ENCODE data around the gene ATF3.

The ATF3 gene

GRCh38 chr1:212609701-212610574 is 1.4 kb downstream of the ATF3 start:
- DNase-seq, result peak in 1 of 2 experiments; percentile 34

- DNase-seq, result no peak
Observed at GRCh38 chr1:212610575-212610967, 2.0 kb downstream of the ATF3 start.

GRCh38 chr1:212611000-212611948 is 2.7 kb downstream of the ATF3 start:
- DNase-seq, result no peak

- DNase-seq, result no peak
Observed at GRCh38 chr1:212612041-212612961, 3.7 kb downstream of the ATF3 start.

- no peak for DNase-seq
Observed at GRCh38 chr1:212613440-212614335, 5.1 kb downstream of the ATF3 start.

- no peak for DNase-seq
Observed at GRCh38 chr1:212614453-212615200, 6.1 kb downstream of the ATF3 start.

GRCh38 chr1:212615201-212615470 is 6.6 kb downstream of the ATF3 start:
- DNase-seq, result no peak

- DNase-seq, result peak in 1 of 2 experiments; percentile 10
Observed at GRCh38 chr1:212618466-212619210, 10.1 kb downstream of the ATF3 start.

- DNase-seq, result no peak
Observed at GRCh38 chr1:212620293-212620692, 11.7 kb downstream of the ATF3 start.

GRCh38 chr1:212621043-212621948 is 12.7 kb downstream of the ATF3 start:
- peak in 1 of 2 experiments; percentile 14 for DNase-seq

GRCh38 chr1:212621949-212622305 is 13.4 kb downstream of the ATF3 start:
- DNase-seq, result no peak

GRCh38 chr1:212622467-212622866 is 13.9 kb downstream of the ATF3 start:
- no peak for DNase-seq

GRCh38 chr1:212622906-212623305 is 14.3 kb downstream of the ATF3 start:
- DNase-seq, result no peak

GRCh38 chr1:212623603-212624002 is 15.0 kb downstream of the ATF3 start:
- DNase-seq, result no peak

GRCh38 chr1:212624976-212625501 is 16.5 kb downstream of the ATF3 start:
- no peak for DNase-seq

GRCh38 chr1:212625781-212626450 is 17.4 kb downstream of the ATF3 start:
- no peak for DNase-seq

GRCh38 chr1:212628046-212628445 is 19.5 kb downstream of the ATF3 start:
- DNase-seq, result no peak

GRCh38 chr1:212628813-212629415 is 20.4 kb downstream of the ATF3 start:
- no peak for DNase-seq
